Raji (cell line): Measurements from ENCODE around the gene CDH15.

Source experiments
- POLR2A ChIP-seq: IDR thresholded peaks from 2 replicates; pipeline ENCODE4 v1.6.1; 2011; ENCODE audit warnings: low read depth, low read length, control low read depth; ENCODE audit not compliant: insufficient read depth

CDH15 gene

DNA sequence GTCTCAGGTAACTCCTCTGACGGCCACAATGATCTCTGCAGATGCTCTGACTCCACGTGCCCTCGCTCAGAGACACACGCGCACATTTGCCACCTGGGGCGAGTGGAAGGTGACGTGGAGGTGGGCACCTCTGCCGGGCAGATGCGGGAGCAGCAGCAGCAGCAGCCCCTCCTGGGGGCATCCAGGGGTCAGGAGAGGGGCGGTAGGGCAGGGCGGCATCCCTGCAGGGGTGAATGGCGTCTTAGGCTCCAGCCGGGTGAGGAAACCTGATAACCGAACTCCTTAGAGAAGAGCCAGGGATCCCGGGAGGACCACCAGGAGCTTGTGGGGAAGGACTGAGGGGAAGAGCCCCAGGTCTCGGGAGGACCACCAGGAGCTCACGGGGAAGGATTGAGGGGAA, 34.6 kb upstream of the CDH15 start:
- no peak for TF ChIP-seq POLR2A

DNA sequence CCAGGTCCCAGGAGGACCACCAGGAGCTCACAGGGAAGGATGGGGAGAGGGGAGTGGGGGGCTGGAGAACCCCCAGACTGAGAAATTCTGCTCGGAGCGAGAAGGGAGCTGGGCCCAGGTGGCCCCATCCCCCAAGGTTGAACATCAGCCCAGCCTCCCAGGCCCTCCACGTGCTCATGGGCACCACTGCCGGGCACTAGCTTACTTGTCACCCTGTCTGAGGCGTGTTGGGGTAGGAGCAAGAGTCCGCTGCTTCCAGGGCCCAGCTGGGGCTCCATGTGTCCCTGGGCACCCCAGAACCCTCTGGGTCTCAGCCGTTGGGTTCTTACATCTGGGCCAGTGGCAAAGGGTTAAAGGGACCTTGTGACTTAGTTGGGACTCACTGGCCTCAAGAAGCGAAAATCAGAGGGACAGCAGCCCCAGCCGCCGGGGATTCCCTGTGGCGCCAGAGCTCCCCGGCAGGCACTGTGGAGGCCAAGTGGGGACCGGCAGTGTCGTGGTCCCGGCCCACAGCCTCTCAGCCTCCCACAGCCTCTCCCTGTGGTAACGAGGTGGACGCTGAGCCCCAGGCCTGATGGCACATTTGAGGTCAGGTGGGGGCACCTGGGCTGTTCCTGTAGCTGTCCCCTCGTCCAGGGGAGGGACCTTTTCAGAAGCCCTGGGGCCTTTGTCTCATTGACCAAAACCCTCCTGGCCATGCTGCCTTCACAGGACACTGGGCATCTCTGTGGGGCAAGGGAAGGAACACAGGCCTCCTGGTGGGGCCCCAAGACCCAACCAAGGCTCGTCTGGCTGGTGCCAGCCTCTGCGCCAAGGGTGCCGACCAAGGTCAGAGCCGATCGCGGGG, 33.7 kb upstream of the CDH15 start:
- no peak for TF ChIP-seq POLR2A

DNA sequence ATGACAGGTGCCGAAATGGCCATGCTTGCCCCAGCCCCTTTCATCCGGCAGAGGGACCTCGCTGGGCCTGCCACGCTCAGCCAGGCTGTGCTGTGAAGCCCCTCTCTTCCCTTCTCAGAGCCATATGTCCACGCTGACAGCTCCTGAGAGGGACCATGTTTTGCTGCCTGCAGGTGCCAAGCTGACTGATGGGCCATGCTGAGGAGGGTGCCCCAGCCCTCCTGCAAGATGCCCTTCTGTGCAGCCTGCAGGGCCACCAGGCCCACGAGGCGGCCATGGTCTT, 33.1 kb upstream of the CDH15 start:
- no peak for TF ChIP-seq POLR2A

DNA sequence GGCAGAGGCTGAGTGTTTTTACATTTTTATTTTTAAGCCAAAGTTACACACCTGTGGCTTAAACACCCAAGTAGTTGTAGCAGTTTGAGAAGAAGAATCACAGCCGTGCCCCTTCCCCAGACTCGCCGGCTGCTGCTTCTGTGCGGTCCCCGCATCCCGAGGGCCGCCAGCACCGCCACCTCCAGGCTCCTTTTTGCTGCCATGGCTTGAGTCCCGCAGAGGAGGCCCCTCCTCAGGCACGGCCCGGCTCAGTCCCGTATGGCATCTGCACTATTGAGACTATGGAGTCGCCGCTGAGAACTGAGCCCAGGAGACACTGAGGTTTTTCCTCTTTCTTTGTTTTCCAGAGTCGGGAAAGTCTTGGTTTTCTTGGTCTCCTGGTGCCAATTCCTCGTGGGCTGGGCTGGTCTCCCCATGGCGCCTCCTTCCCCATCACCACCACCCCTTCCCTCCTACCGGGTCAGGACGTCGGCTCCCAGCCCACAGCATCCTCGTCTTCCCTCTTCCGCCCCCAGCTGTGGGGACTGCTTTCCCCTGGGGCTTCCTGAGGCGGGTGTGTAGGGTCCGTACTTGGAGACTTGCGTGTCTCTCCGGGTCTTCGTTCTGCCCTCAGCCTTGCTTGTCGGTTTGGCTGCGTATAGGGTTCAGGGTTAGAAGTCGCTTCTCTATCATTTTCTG, 32.6 kb upstream of the CDH15 start:
- no peak for TF ChIP-seq POLR2A

DNA sequence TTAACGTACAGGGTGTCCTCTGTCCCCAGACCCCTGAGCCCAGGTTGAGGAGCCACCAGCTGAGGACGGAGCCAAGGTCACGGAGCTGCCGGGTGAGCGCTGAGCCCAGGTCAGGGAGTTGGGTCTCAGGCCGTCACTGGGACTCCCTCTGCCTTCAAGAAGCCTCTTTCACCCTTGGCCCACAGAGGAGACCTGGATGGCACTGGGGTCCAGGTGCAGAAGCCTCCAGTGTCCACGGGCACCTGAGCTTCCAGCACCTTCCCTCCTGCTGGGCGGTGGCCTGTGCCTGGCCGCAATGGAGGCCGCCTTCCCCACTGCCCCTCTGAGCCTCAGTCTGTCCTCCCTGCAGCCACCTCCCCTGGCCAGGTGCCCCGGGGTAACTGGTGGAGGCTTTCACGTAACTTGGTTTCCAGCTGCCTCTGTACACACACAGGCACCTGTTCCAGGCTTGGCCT, 31.6 kb upstream of the CDH15 start:
- no peak for TF ChIP-seq POLR2A

DNA sequence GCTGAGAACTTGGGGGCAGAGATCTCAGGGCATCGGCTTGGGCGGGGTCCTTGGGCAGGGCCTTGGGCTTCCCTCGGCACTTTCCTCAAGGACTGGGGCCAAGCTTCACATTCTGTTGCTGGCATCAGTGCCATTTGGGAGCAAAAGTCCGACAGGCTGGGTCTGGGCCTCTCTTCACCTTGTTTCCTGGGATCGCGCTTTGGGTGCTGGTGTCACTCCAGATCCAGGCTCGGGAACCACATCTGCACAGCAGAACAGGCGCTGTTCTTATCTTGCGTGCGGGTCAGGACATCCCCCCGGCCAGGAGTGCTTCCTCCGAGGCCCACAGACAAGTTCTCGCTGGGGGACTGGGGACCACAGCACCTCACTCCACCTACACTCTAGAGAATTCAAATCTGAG, 31.1 kb upstream of the CDH15 start:
- TF ChIP-seq POLR2A: no peak

DNA sequence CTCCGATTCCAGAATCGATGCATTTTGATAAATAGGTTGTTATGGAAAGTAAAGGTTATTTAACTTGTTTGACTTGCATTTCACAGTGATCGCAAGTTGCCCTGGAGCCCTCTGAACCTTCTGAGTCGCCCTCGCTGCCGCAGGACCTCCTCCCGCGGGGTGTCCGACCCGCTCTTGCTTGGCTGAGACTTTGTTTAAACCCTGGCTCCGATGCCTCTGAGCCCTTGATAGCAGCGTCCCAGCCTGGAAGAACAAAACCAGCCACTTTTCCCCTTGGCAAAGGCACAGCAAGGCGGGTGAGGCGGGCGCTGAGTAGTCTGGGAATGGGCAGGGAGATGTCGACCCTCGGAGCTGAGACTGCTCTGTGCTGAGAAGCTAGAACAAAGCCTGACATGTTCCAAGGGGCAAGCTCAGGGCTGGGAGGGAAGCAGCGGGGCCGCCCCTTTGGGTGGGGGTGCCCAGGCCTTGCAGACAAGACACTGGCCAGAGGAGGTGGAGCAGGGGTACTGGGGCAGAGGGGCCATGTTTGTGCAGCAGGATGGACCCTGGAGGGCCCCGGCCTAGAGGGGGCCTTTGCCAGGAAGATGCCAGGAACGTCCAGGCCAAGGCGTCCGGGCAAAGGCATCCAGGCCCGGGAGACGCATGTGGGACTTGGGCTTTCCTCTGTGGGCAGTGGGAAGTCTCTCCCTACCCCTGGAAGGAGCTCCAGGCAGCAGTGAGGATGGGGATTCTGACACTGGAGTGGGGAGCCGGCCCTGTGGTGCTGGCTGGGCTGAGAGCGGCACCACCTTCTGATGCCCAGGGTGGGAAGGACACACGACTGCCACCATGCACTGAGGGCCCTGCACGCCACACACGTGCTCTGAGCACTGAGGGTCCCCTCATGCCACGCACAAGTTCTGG, 30.3 kb upstream of the CDH15 start:
- no peak for TF ChIP-seq POLR2A

DNA sequence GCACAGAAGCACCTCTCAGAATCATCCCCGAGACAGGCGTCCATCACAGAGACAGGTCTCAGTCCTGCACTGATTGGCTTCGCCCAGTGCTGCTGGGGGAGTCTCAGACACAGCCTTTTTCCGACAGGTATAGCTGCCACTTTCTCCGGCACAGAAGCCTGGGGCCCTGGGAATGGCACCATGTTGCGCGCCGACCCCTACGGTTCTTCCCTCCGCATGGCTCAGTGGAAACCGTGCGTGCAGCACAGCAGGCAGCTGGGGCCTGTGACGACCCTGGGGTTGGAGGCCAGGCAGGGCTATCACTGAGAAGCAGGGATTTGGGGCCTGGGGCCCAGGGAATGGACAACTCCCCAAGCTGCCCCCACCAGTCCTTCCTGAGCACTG, 29.7 kb upstream of the CDH15 start:
- TF ChIP-seq POLR2A: no peak

DNA sequence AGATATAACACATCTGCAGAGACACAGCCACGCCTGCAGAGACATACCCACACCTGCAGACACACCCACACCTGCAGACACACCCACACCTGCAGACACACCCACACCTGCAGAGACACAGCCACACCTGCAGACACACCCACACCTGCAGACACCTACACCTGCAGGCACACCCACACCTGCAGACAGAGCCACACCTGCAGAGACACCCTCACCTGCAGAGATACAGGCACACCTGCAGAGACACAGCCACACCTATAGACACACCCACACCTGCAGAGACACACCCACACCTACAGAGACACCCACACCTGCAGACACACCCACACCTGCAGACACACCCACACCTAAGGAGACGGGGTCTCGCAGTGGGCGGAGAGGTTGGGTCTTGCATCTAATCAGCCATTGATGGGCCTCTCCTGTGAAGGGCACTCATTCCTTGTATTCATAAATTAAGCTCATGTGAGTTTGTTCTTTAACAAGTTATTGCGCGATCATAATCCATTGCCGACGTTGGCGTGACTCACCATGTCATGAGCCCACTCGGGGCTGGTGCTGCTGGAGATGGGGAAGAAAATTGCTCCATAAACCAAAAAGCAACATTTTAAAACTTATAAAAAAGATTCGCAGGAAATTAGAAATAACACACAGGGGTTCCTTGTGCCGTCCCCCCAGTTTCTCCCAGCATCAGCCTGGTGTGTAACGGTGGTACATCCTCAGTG, 28.9 kb upstream of the CDH15 start:
- TF ChIP-seq POLR2A: no peak

DNA sequence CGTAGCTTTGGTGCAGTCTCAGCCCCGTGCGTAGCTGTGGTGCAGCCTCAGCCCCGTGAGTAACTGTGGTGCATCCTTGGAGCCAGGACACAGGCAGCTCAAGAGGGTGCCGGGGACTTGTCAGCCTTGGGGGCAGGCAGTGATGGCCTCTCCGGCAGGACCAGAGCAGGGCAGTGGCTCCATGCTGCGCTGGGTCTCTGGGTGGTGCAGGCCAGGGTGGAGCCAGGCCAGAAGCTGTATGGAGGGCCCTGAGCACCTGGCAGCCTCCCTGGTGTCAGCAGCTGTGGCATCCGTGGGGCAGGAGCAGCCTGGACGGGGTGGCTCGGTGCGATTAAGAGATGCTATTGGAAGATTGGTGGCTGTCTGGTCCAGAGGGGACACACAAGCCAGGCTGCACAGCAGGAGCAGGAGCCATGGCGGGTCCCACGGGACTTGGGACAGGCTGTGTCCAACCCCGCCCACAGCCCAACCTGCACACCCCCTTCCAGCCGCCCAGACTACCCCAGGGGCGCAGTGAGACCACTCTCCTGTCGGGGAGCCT, 28.3 kb upstream of the CDH15 start:
- no peak for TF ChIP-seq POLR2A

DNA sequence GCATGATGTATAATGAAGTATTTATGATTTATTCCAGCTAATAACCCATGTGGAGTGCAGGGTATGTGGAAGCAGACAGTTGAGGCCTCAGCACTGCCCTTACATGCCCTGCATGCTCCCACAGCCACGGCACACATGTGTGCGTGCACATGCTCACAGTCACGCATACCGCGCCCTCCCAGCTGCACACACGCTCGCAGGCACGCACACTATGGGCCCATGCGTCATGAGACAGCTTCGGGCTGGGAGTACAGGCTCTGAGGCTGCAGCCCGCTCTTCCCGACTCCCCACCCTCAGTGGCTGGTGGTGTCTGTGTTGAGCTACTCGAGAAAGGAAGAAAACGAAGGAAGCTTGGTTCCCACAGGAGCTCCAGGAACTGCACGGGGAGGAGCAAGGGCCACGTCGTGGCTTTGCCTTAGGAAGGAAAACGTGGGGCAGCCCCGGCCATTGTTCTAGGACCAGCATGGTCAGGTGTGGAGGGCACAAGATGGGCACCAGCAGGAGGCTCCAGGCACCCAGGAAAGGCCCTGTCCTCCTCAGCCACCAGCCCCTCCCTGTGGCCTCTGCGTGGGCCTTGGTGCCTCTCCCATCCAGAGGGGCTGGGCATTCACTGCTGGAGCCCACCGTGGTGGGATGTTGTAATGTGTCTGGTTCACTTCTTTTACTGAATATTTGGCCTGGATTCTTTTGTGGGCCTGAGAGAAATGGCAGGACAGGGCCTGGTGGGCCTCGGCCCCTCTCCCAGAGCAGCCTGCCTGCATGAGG, 27.5 kb upstream of the CDH15 start:
- TF ChIP-seq POLR2A: no peak

DNA sequence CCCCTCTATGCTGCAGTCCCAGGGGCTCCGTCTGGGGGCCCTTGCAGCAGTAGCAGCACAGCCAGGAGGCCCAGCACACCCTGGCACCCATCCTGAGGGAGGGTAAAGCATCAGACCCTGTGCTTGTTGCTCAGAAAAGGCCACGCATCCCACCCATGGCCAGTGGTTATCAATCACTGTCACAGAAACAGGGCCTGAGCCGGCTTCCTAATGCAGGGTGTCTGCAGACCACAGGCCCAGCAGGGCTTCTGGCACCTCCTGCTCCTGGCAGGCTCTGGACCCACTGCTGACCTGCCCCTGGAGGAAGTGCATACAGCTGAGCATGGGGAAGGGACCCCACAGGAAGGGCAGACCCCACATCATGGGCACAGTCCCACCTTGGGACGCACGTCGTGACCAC, 26.9 kb upstream of the CDH15 start:
- no peak for TF ChIP-seq POLR2A

DNA sequence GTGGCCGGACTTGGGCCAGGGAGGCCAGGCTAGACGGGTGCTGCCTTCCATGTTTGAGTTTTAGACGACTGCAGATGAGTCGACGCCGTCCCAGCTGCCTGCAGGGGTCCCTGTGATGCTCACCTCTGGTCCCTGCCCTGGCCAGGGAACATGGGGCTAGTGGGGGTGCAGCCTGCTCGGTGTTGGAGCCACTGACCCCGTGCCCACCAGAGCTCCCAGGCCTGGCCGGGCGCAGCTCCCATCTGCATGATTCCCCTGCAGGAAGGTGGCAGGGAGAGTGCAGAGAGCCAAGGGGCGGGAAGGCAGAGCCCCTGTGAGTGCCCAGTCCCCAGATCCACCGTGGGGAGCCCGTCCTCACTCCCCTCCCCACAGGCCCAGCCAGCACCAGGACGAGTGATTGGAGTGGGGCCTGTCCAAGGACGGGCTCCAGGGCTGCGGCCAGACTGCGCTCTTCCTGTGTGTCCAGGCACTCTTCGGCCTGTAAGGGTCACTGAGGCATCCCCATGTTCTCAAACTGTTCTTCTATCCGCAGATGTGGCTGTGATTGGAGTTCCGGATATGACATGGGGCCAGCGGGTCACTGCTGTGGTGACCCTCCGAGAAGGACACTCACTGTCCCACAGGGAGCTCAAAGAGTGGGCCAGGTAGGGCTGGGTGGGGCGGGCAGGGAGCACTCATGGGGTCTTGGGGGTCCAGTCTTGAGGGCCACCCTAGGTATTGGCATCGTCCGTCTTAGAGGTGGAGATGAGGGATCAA, 26.0 kb upstream of the CDH15 start:
- no peak for TF ChIP-seq POLR2A
